HepG2 (cell line): ENCODE measurements around the gene HYOU1. TPM values are rescaled to one million over a fixed set of nuclear protein-coding genes. Genes with fewer than 3 reads are reported as not detected.

Experiments
- GLI4 ChIP-seq: sonication (generic); formaldehyde crosslinking; IDR thresholded peaks from 2 replicates; pipeline ENCODE4 v1.5.1; 2020; ENCODE audit warnings: missing genetic modification reagents, mild to moderate bottlenecking, moderate library complexity, borderline replicate concordance
- RBFOX2 ChIP-seq: fragments of 200-400 bp; formaldehyde crosslinking; IDR thresholded peaks from 2 replicates; pipeline ENCODE4 v1.6.1; 2017; ENCODE audit warnings: low read depth, mild to moderate bottlenecking, low read length
- REST ChIP-seq, 2 experiments: IDR thresholded peaks; 2 replicates each; pipeline ENCODE4 v1.6.1; 2011 to 2012; ENCODE audit warnings: low read length in 2 of 2, borderline replicate concordance in 1 of 2, low read depth in 1 of 2, mild to moderate bottlenecking in 1 of 2, moderate library complexity in 1 of 2
- SETDB1 ChIP-seq: sonication (generic); formaldehyde crosslinking; IDR thresholded peaks from 2 replicates; pipeline ENCODE4 v1.5.1; 2020; ENCODE audit warnings: missing genetic modification reagents, mild to moderate bottlenecking, borderline replicate concordance
- ZBTB2 ChIP-seq: sonication (generic); formaldehyde crosslinking; IDR thresholded peaks from 2 replicates; pipeline ENCODE4 v1.8.0; 2022; ENCODE audit warnings: low read depth, missing genetic modification reagents
- ZFP82 ChIP-seq: sonication (generic); formaldehyde crosslinking; IDR thresholded peaks from 2 replicates; pipeline ENCODE4 v1.5.1; 2020; ENCODE audit warnings: mild to moderate bottlenecking, missing genetic modification reagents, borderline replicate concordance
- ZNF136 ChIP-seq: sonication (generic); formaldehyde crosslinking; IDR thresholded peaks from 2 replicates; pipeline ENCODE4 v1.8.1; 2022; ENCODE audit warnings: low read depth, mild to moderate bottlenecking, moderate library complexity, missing genetic modification reagents
- ZNF337 ChIP-seq: sonication (generic); formaldehyde crosslinking; IDR thresholded peaks from 2 replicates; pipeline ENCODE4 v1.5.1; 2020; ENCODE audit warnings: missing genetic modification reagents, low read depth, mild to moderate bottlenecking, borderline replicate concordance
- ZNF407 ChIP-seq: sonication (generic); formaldehyde crosslinking; IDR thresholded peaks from one replicate; pipeline ENCODE4 v1.5.1; 2020; ENCODE audit warnings: mild to moderate bottlenecking, missing genetic modification reagents; ENCODE audit errors: not compliant biosample characterization
- ZNF747 ChIP-seq: sonication (generic); formaldehyde crosslinking; IDR thresholded peaks from 2 replicates; pipeline ENCODE4 v1.8.1; 2023; ENCODE audit warnings: missing genetic modification reagents, mild to moderate bottlenecking, borderline replicate concordance
- ZNF816 ChIP-seq: sonication (generic); formaldehyde crosslinking; IDR thresholded peaks from 2 replicates; pipeline ENCODE4 v1.8.0; 2022; ENCODE audit warnings: missing genetic modification reagents, mild to moderate bottlenecking, borderline replicate concordance
- ZSCAN29 ChIP-seq: sonication (generic); formaldehyde crosslinking; conservative IDR thresholded peaks from 2 replicates; pipeline ENCODE4 v1.4.0; 2020; ENCODE audit warnings: mild to moderate bottlenecking, missing genetic modification reagents
- polyA plus RNA-seq, 8 experiments: library from polyadenylated mRNA; depleted of rRNA in 3 of 8; stranded (reverse) in 7 of 8; unstranded in 1 of 8; fragments of >200 nt; fragmentation: Illumina TruSeq in 4 of 8; extraction: Trizol in 4 of 8; gene quantifications; 2 replicates each; pipeline versions ENCODE4 v1.2.1 to v1.2.3, GENCODE V29; 2011 to 2016; ENCODE audit warnings: low read depth in 4 of 8, missing spikeins in 1 of 8, mixed read lengths in 1 of 8; ENCODE audit not compliant: insufficient read depth in 1 of 8
- total RNA-seq, 5 experiments: library from RNA; depleted of rRNA; stranded (reverse); fragments of >200 nt; fragmentation: Illumina TruSeq; extraction: Trizol; gene quantifications; 2 replicates each; pipeline ENCODE4 v1.2.3, GENCODE V29; 2016; ENCODE audit warnings: low read depth in 1 of 5

The HYOU1 gene
- total and polyA plus RNA-seq, 2 of the 13 experiments (the other 11 are each of a cell fraction or from before 2014, with no cell fraction given), result 127 to 155 TPM

- TF ChIP-seq ZNF407 (CRISPR knock-in tag) (peak; percentile 48), ZNF816 (0 out of 2 replicates have a peak, but pooled peaks have one; percentile 60), ZFP82 (CRISPR knock-in tag) (no peak), SETDB1 (0 out of 2 replicates have a peak, but pooled peaks have one; percentile 28), ZNF337 (CRISPR knock-in tag) (no peak), GLI4 (CRISPR knock-in tag) (0 out of 2 replicates have a peak, but pooled peaks have one; percentile 33), ZNF747 (CRISPR knock-in tag) (0 out of 2 replicates have a peak, but pooled peaks have one; percentile 34), REST (IDR thresholded peaks at IDR 0.05; ENCODE audit: borderline replicate concordance in 1 of 2, low read depth in 1 of 2, low read length in 2 of 2) (no peak), ZNF136 (CRISPR knock-in tag) (peak; percentile 80; the same call in 1 of the 2 replicates), ZBTB2 (CRISPR knock-in tag) (peak; percentile 57; the same call in 1 of the 2 replicates), RBFOX2 (peak; percentile 59; the same call in 1 of the 2 replicates), ZSCAN29 (CRISPR knock-in tag) (no peak)
Observed at GRCh38 chr11:119100994-119101758, 44.2 kb upstream of the HYOU1 start (continued).
